Heart left ventricle (tissue), 16 donors: ENCODE measurements around the gene MED4. TPM values are rescaled to one million over a fixed set of nuclear protein-coding genes. Genes with fewer than 3 reads are reported as not detected.

Experiments
- ATAC-seq, 4 donors: fragments of 200-7000 bp; cut with Tn5 transposase; one replicate each; pipeline ENCODE4 v1.9.1; 2020 to 2022; ENCODE audit warnings: moderate library complexity in 4 of 4, mild to moderate bottlenecking in 3 of 4, moderate number of reproducible peaks in 1 of 4
- DNase-seq, 5 donors: peaks; one replicate each; pipeline ENCODE4 v3.0.0-alpha.2; 2020
- H3K27ac ChIP-seq, 12 donors: fragments of 200-600 bp; sonication (generic) in 4 of 12; one replicate each; pipeline versions ENCODE4 v1.5.0 to v1.8.0; 2016 to 2022; ENCODE audit warnings: mild to moderate bottlenecking in 2 of 12
- H3K27me3 ChIP-seq, 9 donors: fragments of 200-600 bp; sonication (generic) in 2 of 9; one replicate each; pipeline versions ENCODE4 v1.5.1 to v1.8.0; 2016 to 2022; ENCODE audit warnings: mild to moderate bottlenecking in 3 of 9
- H3K36me3 ChIP-seq, 9 donors: fragments of 200-600 bp; sonication (generic) in 2 of 9; one replicate each; pipeline versions ENCODE4 v1.5.0 to v1.8.0; 2018 to 2022; ENCODE audit warnings: mild to moderate bottlenecking in 2 of 9
- H3K4me1 ChIP-seq, 12 donors: fragments of 200-600 bp; sonication (generic) in 4 of 12; one replicate each; pipeline versions ENCODE4 v1.5.0 to v1.8.0; 2016 to 2022; ENCODE audit warnings: mild to moderate bottlenecking in 3 of 12
- H3K4me3 ChIP-seq, 12 donors: fragments of 200-600 bp; sonication (generic) in 4 of 12; one replicate each; pipeline versions ENCODE4 v1.5.0 to v1.8.0; 2017 to 2022; ENCODE audit warnings: mild to moderate bottlenecking in 9 of 12, moderate library complexity in 4 of 12
- H3K9me3 ChIP-seq, 12 donors: fragments of 200-600 bp; sonication (generic) in 4 of 12; one replicate each; pipeline versions ENCODE4 v1.5.0 to v1.8.0; 2016 to 2022; ENCODE audit warnings: mild to moderate bottlenecking in 1 of 12
- CTCF ChIP-seq, 12 donors: fragments of 200-600 bp; sonication (generic) in 4 of 12; IDR thresholded peaks; one replicate each; pipeline versions ENCODE4 v1.5.0 to v1.8.0; 2018 to 2022; ENCODE audit warnings: antibody characterized with exemption in 12 of 12, mild to moderate bottlenecking in 5 of 12
- POLR2A ChIP-seq, 2 donors: fragments of 450-650 bp; IDR thresholded peaks; one replicate each; pipeline ENCODE4 v1.6.1; 2017; ENCODE audit warnings: antibody characterized with exemption in 2 of 2, mild to moderate bottlenecking in 2 of 2, moderate library complexity in 2 of 2
- WGBS, 4 donors: extraction: QIAGEN DNeasy Blood & Tissue Kit in 2 of 4; methylation state at CpG; one replicate each; pipeline versions ENCODE4 v1.1.5 to v1.1.7; 2013 to 2018; 5-methylcytosine and 5-hydroxymethylcytosine counted together
- intact Hi-C, 10 donors: fragments of 100-400 bp; cut with DNase I; formaldehyde crosslinking; loops; one replicate each; pipeline versions ENCODE4 v1.11.1 to v1.14.2; 2022
- polyA plus RNA-seq, 2 donors: library from polyadenylated mRNA; stranded (reverse); fragments of 200-250 nt; gene quantifications; one replicate each; pipeline ENCODE4 v1.2.3, GENCODE V29; 2013
- total RNA-seq, 9 donors: library from RNA; depleted of rRNA in 2 of 9; stranded (reverse); fragments of >200 nt in 2 of 9; fragmentation: NEBNext Ultra II Directional in 3 of 9; extraction: Animal tissue kit (Norgen Biotek cat#: 25700) in 3 of 9; gene quantifications; one replicate each; pipeline versions ENCODE4 v1.1.0 to v1.2.4, GENCODE V29; 2016 to 2023
- donor health status: ischemic (EF 13 %, LVEDD 7.1; RV severe dilation, severe dysfunction).
- donor health status: healthy with polysubstance abuse.
- donor health status: DM: no; HTN: yes; CAD: no.
- donor health status: DM: no; HTN: no; CAD: no.
- donor health status: ischemic (EF 25% LVEDD 6.9; RV normal size, moderate dysfunction).
- donor health status: ischemic (EF 25% LVEDD 5.7; RV mildly dilated, moderate dysfunction).
- donor health status: healthy.
- donor health status: DM: yes; HTN: yes; CAD: no.
- donor health status: ischemic (EF 35%, LVEDD 5.7; RV mildly dilated, moderate dysfunction).
- donor health status: nonischemic (EF 11% LVEDD 7.7; RV severe dilation, severe dysfunction).
- donor health status: DM: yes; HTN: yes; CAD: no.
- donor health status: PGD.
- donor health status: ischemic (EF 29% LVEDD 5.4; RV normal size, mild dysfunction).
- donor health status: nonischemic (EF 23%, LVEDD 6.1; RV moderate dilation, normal function).

MED4 gene
- total and polyA plus RNA-seq, 11 donors, result 24.9 to 50.6 (median 48.9) TPM

DNA sequence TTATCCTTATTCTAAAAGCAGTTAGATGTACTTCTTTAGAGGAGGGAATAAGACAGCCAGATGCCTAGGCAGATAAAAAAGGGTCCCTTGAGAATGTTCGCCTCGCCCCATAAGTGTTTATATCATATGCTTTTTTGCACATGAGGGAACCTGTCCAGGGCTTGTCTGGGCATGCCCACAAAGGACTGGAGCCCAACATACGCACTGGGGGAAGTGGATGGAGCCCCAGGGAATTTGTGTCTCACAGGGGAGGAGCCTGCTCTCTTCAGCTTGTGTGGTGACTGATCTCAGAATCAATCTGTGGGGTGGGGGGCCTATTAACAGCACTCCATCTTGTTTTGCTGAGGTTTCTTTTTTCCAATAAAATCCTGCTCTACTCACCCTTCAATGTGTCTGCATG, 22.6 kb downstream of the MED4 start:
- 78 to 94% (median 84%) methylated on average over 3 of the region's 3 CpGs for whole genome bisulfite sequencing, 4 donors
- H3K36me3 ChIP-seq, result peaks cover 2 to 99% (median 79%) of the 10 kb centered on the region in 9 donors
- TF ChIP-seq CTCF (IDR thresholded peaks at IDR 0.05), result no peak
- no peak for TF ChIP-seq POLR2A (IDR thresholded peaks at IDR 0.05)
- H3K4me1 ChIP-seq, result no peaks in the 10 kb centered on the region
- DNase-seq (no peak), ATAC-seq (no peak)
- intact Hi-C loops, result no loop called here
- peaks cover 0 to 50% (median 23%) of the 10 kb centered on the region in 12 donors for H3K9me3 ChIP-seq
- no peak overlapping the region for H3K4me3 ChIP-seq
- H3K27me3 ChIP-seq, result no peaks in the 10 kb centered on the region
- no peak overlapping the region for H3K27ac ChIP-seq

DNA sequence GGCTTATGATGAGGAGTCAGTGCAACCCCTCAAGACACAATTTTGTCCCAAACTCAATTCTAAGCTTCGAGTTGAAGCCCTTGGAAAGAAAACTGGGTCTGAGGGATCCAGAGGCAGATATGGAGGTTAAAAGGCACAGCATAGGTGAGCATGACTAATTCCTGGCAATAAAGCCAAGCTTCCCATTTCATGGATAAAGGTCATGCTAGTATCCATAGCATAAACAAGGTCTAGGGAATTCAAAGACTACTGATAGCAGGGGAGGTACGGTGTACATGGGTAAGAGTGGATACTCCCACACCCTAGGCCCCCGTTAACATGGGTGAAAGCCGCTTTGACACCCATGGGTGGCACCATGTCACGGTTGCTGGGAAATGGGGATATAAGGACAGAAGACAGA, 24.0 kb downstream of the MED4 start:
- Histone ChIP-seq H3K9me3 (peaks cover 0 to 58% (median 23%) of the 10 kb centered on the region in 12 donors), H3K36me3 (peaks cover 2 to 99% (median 73%) of the 10 kb centered on the region in 9 donors), H3K27me3 (no peaks in the 10 kb centered on the region), H3K27ac (no peak overlapping the region), H3K4me3 (no peak overlapping the region), H3K4me1 (no peaks in the 10 kb centered on the region)
- no peak for DNase-seq
- ATAC-seq, result no peak
- TF ChIP-seq CTCF (IDR thresholded peaks at IDR 0.05) (no peak), POLR2A (IDR thresholded peaks at IDR 0.05) (no peak)
- WGBS, 4 donors, result 78 to 96% (median 83%) methylated on average over 5 of the region's 5 CpGs
- intact Hi-C loops, result no loop called here

DNA sequence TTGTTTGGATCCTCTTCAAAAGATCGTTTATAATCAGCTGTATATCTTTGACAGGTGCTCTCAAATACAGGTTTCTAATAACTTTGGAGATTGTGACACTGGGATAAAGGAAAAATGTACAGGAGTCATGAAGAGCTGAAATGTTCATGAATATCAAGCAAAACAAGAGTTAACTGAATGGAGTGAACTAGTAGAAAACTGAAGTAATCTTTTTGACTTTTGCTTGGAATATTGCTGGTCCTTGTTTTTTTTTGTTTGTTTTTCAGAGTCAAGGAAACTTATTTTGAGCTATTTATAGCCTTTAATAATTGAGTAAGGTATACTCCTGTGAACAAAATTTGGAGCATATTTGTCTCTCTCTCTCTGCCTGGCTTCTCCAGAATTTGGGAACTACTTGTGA, 25.3 kb downstream of the MED4 start:
- WGBS, 4 donors, result 89 to 97% (median 93%) methylated on average over 1 of the region's 1 CpG
- TF ChIP-seq CTCF (IDR thresholded peaks at IDR 0.05) (no peak), POLR2A (IDR thresholded peaks at IDR 0.05) (no peak)
- DNase-seq (no peak), ATAC-seq (no peak)
- Histone ChIP-seq H3K4me3 (no peak overlapping the region), H3K9me3 (peaks cover 0 to 58% (median 23%) of the 10 kb centered on the region in 12 donors), H3K36me3 (peaks cover 2 to 93% (median 62%) of the 10 kb centered on the region in 9 donors), H3K27ac (no peak overlapping the region), H3K27me3 (no peaks in the 10 kb centered on the region), H3K4me1 (no peaks in the 10 kb centered on the region)
- intact Hi-C loops, result no loop called here

DNA sequence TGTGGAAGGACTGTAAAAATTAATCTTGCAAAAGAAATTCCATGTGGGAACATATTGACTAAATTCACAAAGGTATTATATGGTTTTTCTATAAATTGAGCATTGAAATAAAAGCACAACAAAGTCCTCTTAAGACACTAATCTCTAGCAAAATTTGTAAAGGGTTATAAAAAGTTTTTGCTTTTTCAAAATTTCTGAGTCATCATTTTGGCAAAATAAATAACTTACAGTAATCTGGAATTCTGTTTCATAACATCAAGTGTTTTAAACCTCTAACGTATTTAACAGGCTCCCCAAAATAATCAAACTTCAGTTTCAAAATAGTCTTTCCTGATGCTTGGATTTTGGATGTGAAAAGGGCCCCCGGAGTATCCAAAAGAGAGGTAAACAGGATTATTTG, 26.0 kb downstream of the MED4 start:
- ATAC-seq, result no peak
- no peaks in the 10 kb centered on the region for H3K27me3 ChIP-seq
- H3K36me3 ChIP-seq, result peaks cover 2 to 88% (median 56%) of the 10 kb centered on the region in 9 donors
- no peak overlapping the region for H3K4me3 ChIP-seq
- H3K4me1 ChIP-seq, result no peaks in the 10 kb centered on the region
- 97 to 99% (median 98%) methylated on average over 2 of the region's 2 CpGs for WGBS, 4 donors
- no peak for TF ChIP-seq CTCF (IDR thresholded peaks at IDR 0.05)
- no peak for TF ChIP-seq POLR2A (IDR thresholded peaks at IDR 0.05)
- no peak for DNase-seq
- H3K27ac ChIP-seq, result no peak overlapping the region
- H3K9me3 ChIP-seq, result peaks cover 0 to 58% (median 23%) of the 10 kb centered on the region in 12 donors
- intact Hi-C loops, result no loop called here
